Hepatocyte (in vitro differentiated cells): Measurements from ENCODE around the gene KLRC4.

Experiments used
- EZH2 ChIP-seq: fragments of 200-600 bp; sonication (generic); IDR thresholded peaks from 2 replicates; pipeline ENCODE4 v1.6.1; 2016; ENCODE audit warnings: antibody characterized with exemption, mild to moderate bottlenecking, borderline replicate concordance
- EZH2phosphoT487 ChIP-seq: fragments of 200-600 bp; sonication (generic); IDR thresholded peaks from one replicate; pipeline ENCODE4 v1.6.1; 2018; ENCODE audit warnings: antibody characterized with exemption, mild to moderate bottlenecking, low read depth, moderate library complexity; ENCODE audit not compliant: unreplicated experiment, severe bottlenecking
- TF ChIP-seq, protein P1 (sequence below): fragments of 200-600 bp; sonication (generic); IDR thresholded peaks from 2 replicates; pipeline ENCODE4 v1.5.1; 2016; ENCODE audit warnings: antibody characterized with exemption, mild to moderate bottlenecking; ENCODE audit not compliant: poor library complexity

DNA sequence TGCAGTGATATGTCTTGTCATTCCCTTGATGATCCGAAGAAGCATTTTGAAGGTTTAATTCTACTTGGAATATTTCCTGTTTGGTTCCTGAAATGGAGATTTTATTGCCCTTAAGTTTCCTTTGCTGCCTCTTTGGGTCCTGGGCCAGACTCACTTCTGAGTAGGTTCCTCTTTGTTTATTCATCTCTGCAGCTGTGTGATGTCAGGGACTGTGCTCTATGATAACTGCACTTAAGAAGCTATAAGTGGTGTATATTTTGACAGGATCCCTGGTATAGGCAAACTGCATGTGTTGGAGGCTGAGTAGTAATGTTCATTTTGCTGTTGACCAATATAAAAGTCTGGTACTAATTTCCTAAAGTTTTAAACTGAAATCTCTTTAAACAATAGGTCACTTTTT is at the start of gene KLRC4:
- TF ChIP-seq, protein P1, sequence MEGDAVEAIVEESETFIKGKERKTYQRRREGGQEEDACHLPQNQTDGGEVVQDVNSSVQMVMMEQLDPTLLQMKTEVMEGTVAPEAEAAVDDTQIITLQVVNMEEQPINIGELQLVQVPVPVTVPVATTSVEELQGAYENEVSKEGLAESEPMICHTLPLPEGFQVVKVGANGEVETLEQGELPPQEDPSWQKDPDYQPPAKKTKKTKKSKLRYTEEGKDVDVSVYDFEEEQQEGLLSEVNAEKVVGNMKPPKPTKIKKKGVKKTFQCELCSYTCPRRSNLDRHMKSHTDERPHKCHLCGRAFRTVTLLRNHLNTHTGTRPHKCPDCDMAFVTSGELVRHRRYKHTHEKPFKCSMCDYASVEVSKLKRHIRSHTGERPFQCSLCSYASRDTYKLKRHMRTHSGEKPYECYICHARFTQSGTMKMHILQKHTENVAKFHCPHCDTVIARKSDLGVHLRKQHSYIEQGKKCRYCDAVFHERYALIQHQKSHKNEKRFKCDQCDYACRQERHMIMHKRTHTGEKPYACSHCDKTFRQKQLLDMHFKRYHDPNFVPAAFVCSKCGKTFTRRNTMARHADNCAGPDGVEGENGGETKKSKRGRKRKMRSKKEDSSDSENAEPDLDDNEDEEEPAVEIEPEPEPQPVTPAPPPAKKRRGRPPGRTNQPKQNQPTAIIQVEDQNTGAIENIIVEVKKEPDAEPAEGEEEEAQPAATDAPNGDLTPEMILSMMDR: no peak
- TF ChIP-seq EZH2 (no peak), EZH2phosphoT487 (no peak)
